HG03342 (cell line): ENCODE measurements around the gene TGFB1I1.
"Not testable (repeated sequence)": the region's sequence is repeated elsewhere in the genome, so short reads cannot be mapped to it uniquely, and the experiment has no call there.

Source experiments
- ATAC-seq: cut with Tn5 transposase; IDR thresholded peaks from one replicate; pipeline ENCODE4 v1.9.1; 2021; ENCODE audit warnings: mild to moderate bottlenecking, moderate library complexity; ENCODE audit not compliant: unreplicated experiment

TGFB1I1 gene

GRCh38 chr16:31471875-31472708 lies at the start of gene TGFB1I1:
Gene TGFB1I1 (plus strand): TSS chr16:31472152. CDS start chr16:31472189, 37 bp downstream.
- no peak for ATAC-seq

GRCh38 chr16:31423241-31423640 lies 48.7 kb upstream of the TGFB1I1 start:
- no peak for ATAC-seq

GRCh38 chr16:31423801-31424200 lies 48.2 kb upstream of the TGFB1I1 start:
- ATAC-seq: no peak

GRCh38 chr16:31427441-31428278 lies 44.3 kb upstream of the TGFB1I1 start:
- no peak for ATAC-seq

GRCh38 chr16:31428279-31428597 lies 43.7 kb upstream of the TGFB1I1 start, which contains the start of gene COX6A2:
Gene COX6A2 (minus strand): TSS chr16:31428360. CDS start chr16:31428325, 35 bp downstream.
- no peak for ATAC-seq

GRCh38 chr16:31428638-31429247 lies 43.2 kb upstream of the TGFB1I1 start:
- ATAC-seq: no peak

- ATAC-seq: no peak
Observed at GRCh38 chr16:31429314-31429713, 42.6 kb upstream of the TGFB1I1 start.

GRCh38 chr16:31429796-31430195 lies 42.2 kb upstream of the TGFB1I1 start:
- ATAC-seq: no peak

GRCh38 chr16:31430380-31431052 lies 41.4 kb upstream of the TGFB1I1 start:
- no peak for ATAC-seq

GRCh38 chr16:31435341-31436220 lies 36.4 kb upstream of the TGFB1I1 start:
- no peak for ATAC-seq

- ATAC-seq: no peak
Observed at GRCh38 chr16:31436221-31437045, 35.5 kb upstream of the TGFB1I1 start.

- no peak for ATAC-seq
Observed at GRCh38 chr16:31438414-31438813, 33.5 kb upstream of the TGFB1I1 start.

- not testable (repeated sequence) for ATAC-seq
Observed at GRCh38 chr16:31439023-31439422, 32.9 kb upstream of the TGFB1I1 start.

GRCh38 chr16:31439519-31439918 lies 32.4 kb upstream of the TGFB1I1 start:
- no peak for ATAC-seq

GRCh38 chr16:31440516-31441184 lies 31.3 kb upstream of the TGFB1I1 start:
- no peak for ATAC-seq

- no peak for ATAC-seq
Observed at GRCh38 chr16:31441956-31442355, 30.0 kb upstream of the TGFB1I1 start.

GRCh38 chr16:31445931-31446330 lies 26.0 kb upstream of the TGFB1I1 start:
- not testable (repeated sequence) for ATAC-seq

GRCh38 chr16:31451201-31451600 lies 20.8 kb upstream of the TGFB1I1 start:
- no peak for ATAC-seq
